Brain microvascular endothelial cell (primary cell): ENCODE results near the gene WNT4.

Source experiments
- DNase-seq: peaks from one replicate; pipeline ENCODE4 v3.0.0-alpha.2; 2020
- H3K27ac ChIP-seq: fragments of 250-450 bp; sonication (Bioruptor Pico); 2 replicates; pipeline ENCODE4 v1.5.1; 2020; ENCODE audit warnings: mild to moderate bottlenecking, moderate library complexity
- H3K27me3 ChIP-seq: fragments of 250-450 bp; sonication (Bioruptor Pico); replicated peaks from 2 replicates; pipeline ENCODE4 v1.5.1; 2020; ENCODE audit warnings: mild to moderate bottlenecking
- H3K36me3 ChIP-seq: fragments of 250-450 bp; sonication (Bioruptor Pico); replicated peaks from 2 replicates; pipeline ENCODE4 v1.5.1; 2020; ENCODE audit warnings: mild to moderate bottlenecking
- H3K4me3 ChIP-seq: 2 replicates; pipeline ENCODE4 v1.5.1; 2011; ENCODE audit warnings: low read depth, mild to moderate bottlenecking, control low read depth, low read length, moderate library complexity
- in situ Hi-C: cut with HindIII; loops from 2 replicates; pipeline ENCODE4 v1.10.0; 2017; ENCODE audit warnings: low sequenced_read_pairs, low pct_ligation_motif_present
- TF ChIP-seq, protein P1 (sequence below): IDR thresholded peaks from 2 replicates; pipeline ENCODE4 v1.5.1; 2011; ENCODE audit warnings: low read depth, mild to moderate bottlenecking, moderate library complexity, low read length, control low read depth, inconsistent platforms; ENCODE audit errors: missing control alignments

WNT4 gene

DNA sequence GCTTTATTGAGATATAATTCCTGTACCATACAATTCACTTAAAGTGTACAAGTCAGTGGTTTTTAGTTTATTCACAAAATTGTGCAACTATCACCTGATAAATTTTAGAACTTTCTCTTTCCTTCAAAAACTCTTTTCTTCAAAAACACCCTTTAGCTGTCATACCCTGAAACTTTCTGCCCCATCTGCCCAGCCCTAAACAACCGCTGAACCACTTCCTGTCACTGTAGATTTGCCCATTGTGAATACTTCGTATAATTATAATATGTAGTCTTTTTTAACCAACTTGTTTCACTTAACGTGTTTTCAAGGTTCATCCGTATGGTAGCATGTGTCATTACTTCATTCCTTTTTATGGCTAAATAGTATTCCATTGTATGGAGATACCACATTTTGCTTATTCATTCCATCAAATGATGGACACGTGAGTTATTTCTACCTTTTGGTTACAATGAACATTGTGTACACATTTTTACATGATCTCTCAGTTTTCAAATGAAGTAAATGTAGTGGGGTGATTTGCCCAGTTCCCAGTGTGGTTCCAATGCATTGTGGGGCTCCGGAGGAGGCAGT is 37.9 kb downstream of the WNT4 start:
- H3K4me3 ChIP-seq = no peak overlapping the region
- H3K27ac ChIP-seq = no peak overlapping the region
- in situ Hi-C loops = no loop called here
- no peak for DNase-seq
- TF ChIP-seq, protein P1, sequence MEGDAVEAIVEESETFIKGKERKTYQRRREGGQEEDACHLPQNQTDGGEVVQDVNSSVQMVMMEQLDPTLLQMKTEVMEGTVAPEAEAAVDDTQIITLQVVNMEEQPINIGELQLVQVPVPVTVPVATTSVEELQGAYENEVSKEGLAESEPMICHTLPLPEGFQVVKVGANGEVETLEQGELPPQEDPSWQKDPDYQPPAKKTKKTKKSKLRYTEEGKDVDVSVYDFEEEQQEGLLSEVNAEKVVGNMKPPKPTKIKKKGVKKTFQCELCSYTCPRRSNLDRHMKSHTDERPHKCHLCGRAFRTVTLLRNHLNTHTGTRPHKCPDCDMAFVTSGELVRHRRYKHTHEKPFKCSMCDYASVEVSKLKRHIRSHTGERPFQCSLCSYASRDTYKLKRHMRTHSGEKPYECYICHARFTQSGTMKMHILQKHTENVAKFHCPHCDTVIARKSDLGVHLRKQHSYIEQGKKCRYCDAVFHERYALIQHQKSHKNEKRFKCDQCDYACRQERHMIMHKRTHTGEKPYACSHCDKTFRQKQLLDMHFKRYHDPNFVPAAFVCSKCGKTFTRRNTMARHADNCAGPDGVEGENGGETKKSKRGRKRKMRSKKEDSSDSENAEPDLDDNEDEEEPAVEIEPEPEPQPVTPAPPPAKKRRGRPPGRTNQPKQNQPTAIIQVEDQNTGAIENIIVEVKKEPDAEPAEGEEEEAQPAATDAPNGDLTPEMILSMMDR = no peak
- H3K27me3 ChIP-seq = no peaks in the 10 kb centered on the region
- peaks cover 21% of the 10 kb centered on the region for H3K36me3 ChIP-seq

DNA sequence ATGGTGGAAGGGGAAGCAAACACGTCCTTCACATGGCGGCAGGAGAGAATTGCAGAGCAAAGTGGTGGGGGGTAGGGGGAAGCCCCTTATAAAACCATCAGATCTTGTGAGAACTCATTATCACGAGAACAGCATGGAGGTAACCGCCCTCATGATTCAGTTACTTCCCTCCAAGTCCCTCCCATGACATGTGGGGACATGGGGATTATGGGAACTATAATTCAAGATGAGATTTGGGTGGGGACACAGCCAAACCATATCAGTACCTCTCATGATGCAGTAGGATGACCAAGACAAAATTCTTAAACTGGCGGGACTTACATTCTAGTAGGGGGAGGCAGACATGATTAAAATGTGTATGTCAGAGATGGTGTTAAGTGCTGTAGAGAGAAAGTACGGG is 38.8 kb downstream of the WNT4 start:
- H3K36me3 ChIP-seq = peaks cover 22% of the 10 kb centered on the region
- no peak overlapping the region for H3K27ac ChIP-seq
- no peaks in the 10 kb centered on the region for H3K27me3 ChIP-seq
- DNase-seq = no peak
- TF ChIP-seq, protein P1 = no peak
- H3K4me3 ChIP-seq = no peak overlapping the region
- in situ Hi-C loops = no loop called here

DNA sequence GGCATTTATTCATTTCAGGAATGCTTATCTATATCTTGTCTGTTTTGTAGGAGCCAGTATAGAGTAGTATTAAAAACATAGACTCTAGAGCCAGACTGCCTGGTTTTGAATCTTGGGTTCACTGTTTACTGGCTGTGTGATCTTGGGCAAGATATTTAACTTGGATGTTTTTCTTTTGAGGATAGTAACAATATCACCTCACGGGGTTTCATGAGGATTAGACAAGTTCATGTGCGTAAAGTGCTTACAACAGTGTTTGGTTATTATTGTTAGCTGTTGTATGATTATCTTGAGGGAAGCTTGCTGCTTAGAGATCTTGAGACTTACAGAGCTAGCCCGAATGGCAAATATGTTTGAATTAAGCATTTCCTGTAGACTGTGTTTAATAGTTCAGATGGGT is 40.2 kb downstream of the WNT4 start:
- DNase-seq = no peak
- in situ Hi-C loops = no loop called here

DNA sequence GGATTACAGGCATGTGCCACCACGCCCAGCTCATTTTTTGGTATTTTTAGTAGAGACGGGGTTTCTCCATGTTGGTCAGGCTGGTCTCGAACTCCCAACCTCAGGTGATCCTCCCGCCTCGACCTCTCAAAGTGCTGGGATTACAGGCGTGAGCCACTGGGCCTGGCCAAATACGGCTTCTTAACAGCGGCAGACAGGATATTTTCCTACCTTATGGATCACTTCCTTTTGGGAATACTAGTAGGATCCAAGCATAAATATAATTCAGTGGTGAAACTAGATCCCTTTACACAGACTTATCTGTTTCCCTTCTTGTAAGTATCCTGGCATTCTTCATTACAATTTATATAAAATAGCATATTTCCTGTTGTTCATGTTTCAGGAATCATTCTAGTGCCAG is 40.9 kb downstream of the WNT4 start:
- no peak overlapping the region for H3K27ac ChIP-seq
- no peaks in the 10 kb centered on the region for H3K27me3 ChIP-seq
- peaks cover 32% of the 10 kb centered on the region for H3K36me3 ChIP-seq
- H3K4me3 ChIP-seq = no peak overlapping the region
- DNase-seq = no peak
- TF ChIP-seq, protein P1 = no peak
- in situ Hi-C loops = no loop called here

More for the DNA sequence above, 40.2 kb downstream of the WNT4 start:
- H3K4me3 ChIP-seq = no peak overlapping the region
- TF ChIP-seq, protein P1 = no peak
- no peak overlapping the region for H3K27ac ChIP-seq
- H3K36me3 ChIP-seq = peaks cover 26% of the 10 kb centered on the region
- H3K27me3 ChIP-seq = no peaks in the 10 kb centered on the region

DNA sequence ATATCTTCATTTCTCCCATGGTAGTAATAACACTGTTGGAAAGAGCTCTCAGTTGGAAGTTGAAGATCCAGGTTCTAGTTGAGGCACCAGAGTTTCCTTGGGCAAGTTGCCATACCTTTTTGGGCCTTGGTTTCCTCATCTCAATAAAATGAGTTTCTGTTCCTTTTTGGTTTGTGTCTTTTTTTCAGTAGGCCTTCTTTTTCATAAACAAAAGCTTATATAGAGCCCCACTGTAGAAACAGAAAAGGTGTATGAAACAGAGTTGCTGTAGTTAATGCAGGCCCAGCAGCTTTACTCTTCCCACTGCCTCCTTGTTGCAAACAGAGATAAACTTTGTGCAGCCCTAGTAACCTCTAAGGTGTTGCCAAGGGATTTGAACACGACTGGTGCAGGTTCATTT is 41.7 kb downstream of the WNT4 start:
- peaks cover 40% of the 10 kb centered on the region for H3K36me3 ChIP-seq
- TF ChIP-seq, protein P1 = no peak
- no peak overlapping the region for H3K4me3 ChIP-seq
- no peak overlapping the region for H3K27ac ChIP-seq
- no peak for DNase-seq
- H3K27me3 ChIP-seq = no peaks in the 10 kb centered on the region
- in situ Hi-C loops = no loop called here

DNA sequence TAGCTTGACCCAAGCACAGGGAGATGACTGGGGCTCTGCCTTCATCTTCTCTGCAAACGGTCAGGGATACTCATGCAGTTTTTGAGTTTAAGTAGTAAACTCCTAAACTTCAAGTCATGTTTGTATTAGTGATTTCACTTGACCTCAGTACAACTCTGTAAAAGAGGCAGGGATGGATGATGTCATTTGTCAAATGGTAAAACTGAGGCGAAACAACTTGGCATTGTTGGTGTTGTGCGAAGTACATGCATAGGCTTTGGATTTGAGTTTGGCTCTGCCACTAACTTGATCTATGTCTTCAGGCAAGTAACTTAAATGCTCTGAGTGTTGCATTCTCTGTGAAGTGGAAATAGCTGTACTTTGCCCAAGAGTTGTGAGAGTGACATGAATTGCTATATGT is 42.7 kb downstream of the WNT4 start:
- in situ Hi-C loops = no loop called here
- TF ChIP-seq, protein P1 = no peak
- no peak overlapping the region for H3K4me3 ChIP-seq
- no peak for DNase-seq
- peaks cover 47% of the 10 kb centered on the region for H3K36me3 ChIP-seq
- H3K27ac ChIP-seq = no peak overlapping the region
- H3K27me3 ChIP-seq = no peaks in the 10 kb centered on the region
